K562 treated with DMSO at 1 percent for 24 hours (cell line): ENCODE results near the gene COQ2. TPM values are rescaled to one million over a fixed set of nuclear protein-coding genes. Genes with fewer than 3 reads are reported as not detected.

Experiments used
- total RNA-seq: library from RNA; unstranded; fragments of 300-600 nt; gene quantifications from 2 replicates; pipeline ENCODE4 v1.2.3, GENCODE V29; 2022; ENCODE audit warnings: low read depth; ENCODE audit not compliant: insufficient read depth

The COQ2 gene, protein sequence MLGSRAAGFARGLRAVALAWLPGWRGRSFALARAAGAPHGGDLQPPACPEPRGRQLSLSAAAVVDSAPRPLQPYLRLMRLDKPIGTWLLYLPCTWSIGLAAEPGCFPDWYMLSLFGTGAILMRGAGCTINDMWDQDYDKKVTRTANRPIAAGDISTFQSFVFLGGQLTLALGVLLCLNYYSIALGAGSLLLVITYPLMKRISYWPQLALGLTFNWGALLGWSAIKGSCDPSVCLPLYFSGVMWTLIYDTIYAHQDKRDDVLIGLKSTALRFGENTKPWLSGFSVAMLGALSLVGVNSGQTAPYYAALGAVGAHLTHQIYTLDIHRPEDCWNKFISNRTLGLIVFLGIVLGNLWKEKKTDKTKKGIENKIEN
- total RNA-seq, result 4.8 and 5.3 TPM in 2 replicates

DNA sequence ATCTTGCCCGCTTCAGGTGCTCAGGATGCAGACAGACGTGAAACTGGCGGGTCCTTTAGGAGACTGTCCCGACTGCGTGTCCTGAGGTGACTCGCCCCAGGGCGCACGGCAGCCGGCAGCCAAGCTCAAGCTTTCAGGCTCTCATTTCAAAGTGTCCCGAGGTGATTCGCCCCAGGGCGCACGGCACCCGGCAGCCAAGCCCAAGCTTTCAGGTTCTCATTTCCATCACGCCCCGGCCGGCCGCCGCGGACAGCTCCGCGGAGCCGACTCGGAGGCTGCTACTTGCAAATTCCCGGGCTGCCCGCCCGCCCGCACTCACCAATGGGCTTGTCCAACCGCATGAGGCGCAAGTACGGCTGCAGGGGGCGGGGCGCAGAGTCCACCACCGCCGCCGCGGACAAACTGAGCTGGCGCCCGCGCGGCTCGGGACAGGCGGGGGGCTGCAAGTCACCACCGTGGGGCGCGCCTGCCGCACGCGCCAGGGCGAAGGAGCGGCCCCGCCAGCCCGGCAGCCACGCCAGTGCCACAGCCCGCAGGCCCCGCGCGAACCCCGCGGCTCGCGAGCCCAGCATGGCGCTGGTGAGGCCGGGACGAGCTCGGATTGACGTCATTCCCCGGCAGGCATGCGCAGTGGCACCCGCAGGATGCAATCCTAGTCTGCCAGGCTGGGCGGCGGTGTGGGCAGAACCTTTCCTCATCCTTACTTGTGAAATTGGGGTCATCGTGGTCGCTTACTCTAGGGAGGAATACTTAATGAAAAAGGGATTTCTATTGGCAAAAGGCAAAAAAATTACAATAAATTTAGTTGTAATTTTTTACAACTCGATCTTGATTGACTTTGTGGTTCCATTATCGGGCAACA is at the start of gene COQ2:
COQ2 (minus strand) TSS at position 606 of the 862 bp plus-strand sequence; CDS start at position 572, 34 bp downstream.

Other genes with a start within 250 kb of the COQ2 start
- gene COPS4, start 249.6 kb downstream of the COQ2 start, total RNA-seq, result 37.1 and 46.9 TPM in 2 replicates
- gene PLAC8, start 170.1 kb downstream of the COQ2 start, total RNA-seq, result not detected in 2 replicates
- 0.13 and 0.25 TPM in 2 replicates for gene HPSE, start 50.0 kb upstream of the COQ2 start, total RNA-seq
- gene HELQ, start 171.0 kb upstream of the COQ2 start, total RNA-seq, result 9.9 and 13.1 TPM in 2 replicates
- 26.4 and 40.8 TPM in 2 replicates for gene MRPS18C, start 171.3 kb upstream of the COQ2 start, total RNA-seq
- 27.0 and 32.9 TPM in 2 replicates for gene ABRAXAS1, start 200.3 kb upstream of the COQ2 start, total RNA-seq